ENCODE results near the gene MBOAT2. TPM values are rescaled to one million over a fixed set of nuclear protein-coding genes. Genes with fewer than 3 reads are reported as not detected.

Gene MBOAT2
- total and polyA plus RNA-seq, 4 donors: 75.1 to 116 (median 85.5) TPM

GRCh38 chr2:9032536-9033255 lies 29.2 kb upstream of the MBOAT2 start:
- H3K27me3 ChIP-seq (ENCODE audit: control insufficient read depth, insufficient read depth, low read length): no peaks in the 10 kb centered on the region
- H3K9me3 ChIP-seq (ENCODE audit: control insufficient read depth, insufficient read depth, low read length): no peaks in the 10 kb centered on the region
- peak in 4 of 6 donors; percentile 33 to 84 (median 63) for DNase-seq (ENCODE audit: low read depth in 4 of 6, low spot score in 6 of 6)
- H3K4me3 ChIP-seq (ENCODE audit: low read depth, low read length): no peak overlapping the region
- H3K4me1 ChIP-seq (ENCODE audit: control insufficient read depth, insufficient read depth, low read length): peaks cover 8% of the 10 kb centered on the region
- H3K27ac ChIP-seq (ENCODE audit: low read depth, low read length): peak overlapping the region; percentile 52
- H3K36me3 ChIP-seq (ENCODE audit: control insufficient read depth, insufficient read depth, low read length): no peaks in the 10 kb centered on the region
- WGBS (ENCODE audit: insufficient coverage): 27% methylated on average over 2 of the region's 3 CpGs

- Histone ChIP-seq H3K27ac (ENCODE audit: low read depth, low read length) (peak overlapping the region; percentile 47), H3K4me1 (ENCODE audit: control insufficient read depth, insufficient read depth, low read length) (peaks cover 8% of the 10 kb centered on the region), H3K36me3 (ENCODE audit: control insufficient read depth, insufficient read depth, low read length) (no peaks in the 10 kb centered on the region), H3K27me3 (ENCODE audit: control insufficient read depth, insufficient read depth, low read length) (no peaks in the 10 kb centered on the region), H3K9me3 (ENCODE audit: control insufficient read depth, insufficient read depth, low read length) (no peaks in the 10 kb centered on the region), H3K4me3 (ENCODE audit: low read depth, low read length) (no peak overlapping the region)
- peak in 1 of 6 donors; percentile 35 for DNase-seq (ENCODE audit: low read depth in 4 of 6, low spot score in 6 of 6)
- 48% methylated on average over 3 of the region's 6 CpGs for WGBS (ENCODE audit: insufficient coverage)
Measured at GRCh38 chr2:9032121-9032520, 28.6 kb upstream of the MBOAT2 start.

DNA sequence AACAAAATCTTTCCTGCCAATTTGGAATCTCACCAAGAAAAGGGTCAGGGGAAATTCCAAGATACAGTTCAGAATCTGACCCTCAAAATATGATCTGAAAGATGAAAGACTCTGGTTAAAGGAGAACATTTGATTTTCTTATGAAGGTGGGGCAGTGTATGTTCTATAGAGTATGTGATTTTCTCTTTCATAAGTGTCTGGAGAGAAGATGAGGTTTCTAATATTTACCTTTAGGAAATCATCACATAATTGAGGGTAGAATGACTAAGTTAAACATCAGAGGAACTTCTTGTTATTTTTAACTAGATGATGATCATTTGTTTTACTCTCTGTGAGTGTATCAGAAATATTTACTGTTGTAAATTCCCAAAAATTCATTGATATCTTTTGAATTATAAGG lies 27.8 kb upstream of the MBOAT2 start:
- peaks cover 8% of the 10 kb centered on the region for H3K4me1 ChIP-seq (ENCODE audit: control insufficient read depth, insufficient read depth, low read length)
- no peaks in the 10 kb centered on the region for H3K36me3 ChIP-seq (ENCODE audit: control insufficient read depth, insufficient read depth, low read length)
- no peak overlapping the region for H3K4me3 ChIP-seq (ENCODE audit: low read depth, low read length)
- no peaks in the 10 kb centered on the region for H3K27me3 ChIP-seq (ENCODE audit: control insufficient read depth, insufficient read depth, low read length)
- no peaks in the 10 kb centered on the region for H3K9me3 ChIP-seq (ENCODE audit: control insufficient read depth, insufficient read depth, low read length)
- no peak overlapping the region for H3K27ac ChIP-seq (ENCODE audit: low read depth, low read length)
- no peak for DNase-seq (ENCODE audit: low read depth in 4 of 6, low spot score in 6 of 6)

DNA sequence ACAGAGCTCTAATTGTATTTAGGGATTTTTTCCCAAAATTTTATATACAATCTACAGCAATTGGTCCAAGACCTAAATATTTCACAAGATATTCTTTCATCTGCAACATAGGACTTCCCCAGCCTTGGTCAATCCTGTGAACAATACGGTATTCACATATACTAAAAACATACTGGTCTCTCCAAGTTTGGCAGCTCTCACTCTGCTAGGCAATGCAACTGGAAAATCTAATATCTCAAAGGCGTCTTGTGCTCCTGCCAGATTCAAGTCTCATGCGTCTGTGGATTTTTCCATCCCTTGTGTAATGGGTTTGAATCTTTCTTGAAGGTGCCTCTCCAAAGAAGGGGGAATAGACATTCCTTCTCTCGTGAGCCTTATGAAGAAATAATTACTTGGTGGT lies 27.4 kb upstream of the MBOAT2 start:
- WGBS (ENCODE audit: insufficient coverage): 81% methylated on average over 2 of the region's 4 CpGs

DNA sequence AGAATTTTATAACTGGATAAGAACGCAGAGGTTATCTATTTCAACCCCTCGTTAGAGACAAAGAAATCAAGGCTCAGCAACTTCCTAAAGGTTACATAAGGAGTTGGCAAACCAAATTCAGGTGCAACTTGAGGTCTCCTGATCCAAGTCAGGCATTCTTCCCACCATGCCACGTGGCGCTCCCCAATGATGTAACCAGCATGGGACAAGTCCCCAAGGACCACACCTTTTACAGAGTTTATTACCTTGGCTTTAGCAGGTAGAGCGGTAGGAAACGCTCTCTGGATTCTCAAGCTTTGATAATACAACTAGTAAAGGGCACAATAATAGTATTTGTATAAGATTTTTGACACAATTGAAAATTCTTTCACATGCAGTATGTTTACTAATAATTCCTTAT lies 26.7 kb upstream of the MBOAT2 start:
- H3K27ac ChIP-seq (ENCODE audit: low read depth, low read length): no peak overlapping the region

More for the DNA sequence above, 27.4 kb upstream of the MBOAT2 start:
- Histone ChIP-seq H3K36me3 (ENCODE audit: control insufficient read depth, insufficient read depth, low read length) (no peaks in the 10 kb centered on the region), H3K27ac (ENCODE audit: low read depth, low read length) (no peak overlapping the region), H3K4me1 (ENCODE audit: control insufficient read depth, insufficient read depth, low read length) (peaks cover 8% of the 10 kb centered on the region), H3K27me3 (ENCODE audit: control insufficient read depth, insufficient read depth, low read length) (no peaks in the 10 kb centered on the region), H3K4me3 (ENCODE audit: low read depth, low read length) (no peak overlapping the region), H3K9me3 (ENCODE audit: control insufficient read depth, insufficient read depth, low read length) (no peaks in the 10 kb centered on the region)
- peak in 1 of 6 donors; percentile 27 for DNase-seq (ENCODE audit: low read depth in 4 of 6, low spot score in 6 of 6)

DNA sequence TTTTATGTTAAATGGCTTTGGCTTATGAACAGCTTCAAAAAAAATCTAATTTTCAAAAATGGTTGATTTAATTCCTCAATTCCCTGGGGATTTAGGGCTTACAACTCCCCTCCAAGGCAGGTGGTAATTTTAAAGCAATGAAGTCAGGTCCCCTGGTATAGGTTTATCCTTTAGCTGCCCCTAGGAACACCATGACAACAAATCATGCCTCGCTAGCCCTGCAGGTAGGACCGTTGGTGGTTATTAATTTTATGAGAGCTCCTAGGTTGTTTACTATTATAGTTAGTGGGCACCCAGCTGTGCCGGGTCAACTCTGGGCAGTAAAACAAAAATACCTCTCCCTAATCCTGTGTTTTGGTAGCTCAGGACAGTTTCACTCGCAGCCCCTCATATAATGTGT lies 26.2 kb upstream of the MBOAT2 start:
- Histone ChIP-seq H3K36me3 (ENCODE audit: control insufficient read depth, insufficient read depth, low read length) (no peaks in the 10 kb centered on the region), H3K27me3 (ENCODE audit: control insufficient read depth, insufficient read depth, low read length) (no peaks in the 10 kb centered on the region), H3K4me1 (ENCODE audit: control insufficient read depth, insufficient read depth, low read length) (peaks cover 8% of the 10 kb centered on the region), H3K4me3 (ENCODE audit: low read depth, low read length) (no peak overlapping the region), H3K27ac (ENCODE audit: low read depth, low read length) (no peak overlapping the region), H3K9me3 (ENCODE audit: control insufficient read depth, insufficient read depth, low read length) (no peaks in the 10 kb centered on the region)
- WGBS (ENCODE audit: insufficient coverage): no CpG with 5 or more reads among the region's 4 CpGs
- DNase-seq (ENCODE audit: low read depth in 4 of 6, low spot score in 6 of 6): peak in 1 of 6 donors; percentile 63

More for the DNA sequence above, 26.7 kb upstream of the MBOAT2 start:
- 86% methylated on average over 1 of the region's 6 CpGs for WGBS (ENCODE audit: insufficient coverage)
- Histone ChIP-seq H3K36me3 (ENCODE audit: control insufficient read depth, insufficient read depth, low read length) (no peaks in the 10 kb centered on the region), H3K27me3 (ENCODE audit: control insufficient read depth, insufficient read depth, low read length) (no peaks in the 10 kb centered on the region), H3K4me1 (ENCODE audit: control insufficient read depth, insufficient read depth, low read length) (peaks cover 8% of the 10 kb centered on the region), H3K9me3 (ENCODE audit: control insufficient read depth, insufficient read depth, low read length) (no peaks in the 10 kb centered on the region), H3K4me3 (ENCODE audit: low read depth, low read length) (no peak overlapping the region)
- no peak for DNase-seq (ENCODE audit: low read depth in 4 of 6, low spot score in 6 of 6)

DNA sequence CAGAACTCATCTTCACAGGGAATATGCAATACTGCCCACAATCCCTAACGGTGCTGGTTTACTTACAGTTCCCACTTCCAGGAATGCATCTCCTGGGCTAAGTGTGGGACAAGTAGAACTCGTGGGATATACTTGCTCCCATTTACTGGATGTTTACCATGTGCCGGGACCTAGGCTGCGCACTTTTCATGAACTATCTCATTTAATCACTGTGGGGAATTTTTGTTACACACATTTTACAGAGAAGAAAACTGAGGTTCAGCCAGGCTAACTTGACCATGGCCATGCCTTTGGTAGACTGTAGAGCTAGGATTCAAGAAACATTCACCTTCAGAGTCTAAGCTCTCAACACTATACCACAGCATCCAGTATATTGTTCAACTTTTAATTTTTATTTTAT lies 24.4 kb upstream of the MBOAT2 start:
- Histone ChIP-seq H3K4me1 (ENCODE audit: control insufficient read depth, insufficient read depth, low read length) (no peaks in the 10 kb centered on the region), H3K27me3 (ENCODE audit: control insufficient read depth, insufficient read depth, low read length) (no peaks in the 10 kb centered on the region), H3K9me3 (ENCODE audit: control insufficient read depth, insufficient read depth, low read length) (no peaks in the 10 kb centered on the region), H3K27ac (ENCODE audit: low read depth, low read length) (no peak overlapping the region), H3K36me3 (ENCODE audit: control insufficient read depth, insufficient read depth, low read length) (no peaks in the 10 kb centered on the region), H3K4me3 (ENCODE audit: low read depth, low read length) (no peak overlapping the region)
- no peak for DNase-seq (ENCODE audit: low read depth in 4 of 6, low spot score in 6 of 6)
- WGBS (ENCODE audit: insufficient coverage): 100% methylated on average over 2 of the region's 4 CpGs

GRCh38 chr2:9025746-9026145 lies 22.3 kb upstream of the MBOAT2 start:
- Histone ChIP-seq H3K4me3 (ENCODE audit: low read depth, low read length) (no peak overlapping the region), H3K36me3 (ENCODE audit: control insufficient read depth, insufficient read depth, low read length) (no peaks in the 10 kb centered on the region), H3K4me1 (ENCODE audit: control insufficient read depth, insufficient read depth, low read length) (no peaks in the 10 kb centered on the region), H3K9me3 (ENCODE audit: control insufficient read depth, insufficient read depth, low read length) (no peaks in the 10 kb centered on the region), H3K27ac (ENCODE audit: low read depth, low read length) (no peak overlapping the region), H3K27me3 (ENCODE audit: control insufficient read depth, insufficient read depth, low read length) (no peaks in the 10 kb centered on the region)
- no CpG with 5 or more reads among the region's 4 CpGs for WGBS (ENCODE audit: insufficient coverage)
- DNase-seq (ENCODE audit: low read depth in 4 of 6, low spot score in 6 of 6): no peak

DNA sequence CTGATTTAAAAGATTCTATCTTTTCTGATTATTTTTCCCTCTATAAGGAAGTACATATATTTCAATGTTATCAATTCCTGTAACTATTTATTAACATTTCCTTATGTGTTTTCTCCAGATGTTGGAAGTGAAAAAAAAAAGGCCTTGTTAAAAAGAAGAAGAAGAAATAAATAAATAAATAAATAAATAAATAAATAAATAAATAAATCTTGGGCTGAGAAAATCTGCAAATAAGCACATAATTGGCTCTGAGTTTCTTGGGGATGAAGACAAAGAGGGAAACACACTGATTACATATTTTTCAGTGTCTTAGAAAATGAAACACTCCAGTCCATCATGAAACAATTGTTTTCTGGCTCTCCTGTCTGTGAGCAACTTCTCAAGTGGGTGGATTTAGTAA lies 21.1 kb upstream of the MBOAT2 start:
- H3K27ac ChIP-seq (ENCODE audit: low read depth, low read length): no peak overlapping the region
- no peak overlapping the region for H3K4me3 ChIP-seq (ENCODE audit: low read depth, low read length)
- H3K9me3 ChIP-seq (ENCODE audit: control insufficient read depth, insufficient read depth, low read length): no peaks in the 10 kb centered on the region
- no peaks in the 10 kb centered on the region for H3K27me3 ChIP-seq (ENCODE audit: control insufficient read depth, insufficient read depth, low read length)
- H3K36me3 ChIP-seq (ENCODE audit: control insufficient read depth, insufficient read depth, low read length): no peaks in the 10 kb centered on the region
- no peak for DNase-seq (ENCODE audit: low read depth in 4 of 6, low spot score in 6 of 6)
- H3K4me1 ChIP-seq (ENCODE audit: control insufficient read depth, insufficient read depth, low read length): no peaks in the 10 kb centered on the region

- Histone ChIP-seq H3K4me3 (ENCODE audit: low read depth, low read length) (no peak overlapping the region), H3K36me3 (ENCODE audit: control insufficient read depth, insufficient read depth, low read length) (no peaks in the 10 kb centered on the region), H3K27me3 (ENCODE audit: control insufficient read depth, insufficient read depth, low read length) (no peaks in the 10 kb centered on the region), H3K27ac (ENCODE audit: low read depth, low read length) (no peak overlapping the region), H3K9me3 (ENCODE audit: control insufficient read depth, insufficient read depth, low read length) (no peaks in the 10 kb centered on the region), H3K4me1 (ENCODE audit: control insufficient read depth, insufficient read depth, low read length) (no peaks in the 10 kb centered on the region)
- WGBS (ENCODE audit: insufficient coverage): 100% methylated on average over 1 of the region's 1 CpG
- no peak for DNase-seq (ENCODE audit: low read depth in 4 of 6, low spot score in 6 of 6)
Measured at GRCh38 chr2:9021563-9022211, 18.2 kb upstream of the MBOAT2 start.

Data from spinal cord (tissue), 10 donors.